IMR-90 (cell line): ENCODE results near the gene GRK2.

Experiments used
- FOS ChIP-seq: fragments of 150-350 bp; IDR thresholded peaks from 2 replicates; pipeline ENCODE4 v1.6.1; 2016; ENCODE audit warnings: low read depth, low read length
- NFE2L2 ChIP-seq: fragments of 150-350 bp; IDR thresholded peaks from 2 replicates; pipeline ENCODE4 v1.6.1; 2016; ENCODE audit warnings: low read depth, mild to moderate bottlenecking, low read length
- POLR2A ChIP-seq: IDR thresholded peaks from 2 replicates; pipeline ENCODE4 v1.6.1; 2012; ENCODE audit warnings: mild to moderate bottlenecking, low read depth, low read length
- RAD21 ChIP-seq: IDR thresholded peaks from 2 replicates; pipeline ENCODE4 v1.6.1; 2012; ENCODE audit warnings: low read length, improper control_type of control experiment
- RFX5 ChIP-seq: IDR thresholded peaks from 2 replicates; pipeline ENCODE4 v1.8.0; 2012; ENCODE audit warnings: low read depth, mild to moderate bottlenecking, low read length, moderate library complexity
- SMC3 ChIP-seq: fragments of 150-350 bp; IDR thresholded peaks from 2 replicates; pipeline ENCODE4 v1.6.1; 2016; ENCODE audit warnings: low read depth, mild to moderate bottlenecking, antibody characterized with exemption, low read length, moderate library complexity
- TF ChIP-seq, protein P1 (sequence below): conservative IDR thresholded peaks from 2 replicates; pipeline ENCODE4 v1.5.1; 2012; ENCODE audit warnings: mild to moderate bottlenecking, low read depth, low read length, improper control_type of control experiment

DNA sequence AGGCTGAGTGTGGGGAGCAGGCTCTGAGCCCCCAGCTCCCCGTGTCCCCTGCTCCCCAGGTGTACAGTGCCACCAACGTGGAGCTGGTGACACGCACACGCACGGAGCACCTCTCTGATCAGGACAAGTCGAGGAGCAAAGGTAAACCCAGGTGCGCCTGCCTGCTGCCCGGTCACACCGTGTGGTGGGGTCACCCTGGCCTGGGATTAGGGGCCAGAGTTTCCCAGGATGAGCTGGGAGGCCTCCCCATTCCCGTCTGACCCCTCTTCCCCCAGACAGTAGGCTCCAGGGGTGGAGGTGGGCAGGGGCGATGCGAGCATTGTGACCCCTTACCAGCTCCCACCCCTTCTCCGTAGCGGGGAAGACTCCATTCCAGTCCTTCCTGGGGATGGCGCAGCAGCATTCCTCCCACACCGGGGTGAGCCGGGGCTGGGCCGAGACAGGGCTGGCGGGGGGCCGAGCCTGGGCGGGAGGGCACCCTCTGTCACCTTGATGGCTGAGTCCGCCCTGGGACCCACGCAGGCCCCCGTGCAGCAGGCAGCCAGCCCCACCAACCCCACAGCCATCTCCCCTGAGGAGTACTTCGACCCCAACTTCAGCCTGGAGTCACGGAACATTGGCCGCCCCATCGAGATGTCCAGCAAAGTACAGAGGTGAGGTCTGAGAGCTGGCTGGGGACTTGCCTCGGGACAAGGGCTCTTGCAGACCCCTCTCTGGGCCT is 33.4 kb downstream of the GRK2 start:
- TF ChIP-seq, protein P1, sequence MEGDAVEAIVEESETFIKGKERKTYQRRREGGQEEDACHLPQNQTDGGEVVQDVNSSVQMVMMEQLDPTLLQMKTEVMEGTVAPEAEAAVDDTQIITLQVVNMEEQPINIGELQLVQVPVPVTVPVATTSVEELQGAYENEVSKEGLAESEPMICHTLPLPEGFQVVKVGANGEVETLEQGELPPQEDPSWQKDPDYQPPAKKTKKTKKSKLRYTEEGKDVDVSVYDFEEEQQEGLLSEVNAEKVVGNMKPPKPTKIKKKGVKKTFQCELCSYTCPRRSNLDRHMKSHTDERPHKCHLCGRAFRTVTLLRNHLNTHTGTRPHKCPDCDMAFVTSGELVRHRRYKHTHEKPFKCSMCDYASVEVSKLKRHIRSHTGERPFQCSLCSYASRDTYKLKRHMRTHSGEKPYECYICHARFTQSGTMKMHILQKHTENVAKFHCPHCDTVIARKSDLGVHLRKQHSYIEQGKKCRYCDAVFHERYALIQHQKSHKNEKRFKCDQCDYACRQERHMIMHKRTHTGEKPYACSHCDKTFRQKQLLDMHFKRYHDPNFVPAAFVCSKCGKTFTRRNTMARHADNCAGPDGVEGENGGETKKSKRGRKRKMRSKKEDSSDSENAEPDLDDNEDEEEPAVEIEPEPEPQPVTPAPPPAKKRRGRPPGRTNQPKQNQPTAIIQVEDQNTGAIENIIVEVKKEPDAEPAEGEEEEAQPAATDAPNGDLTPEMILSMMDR, result no peak
- TF ChIP-seq NFE2L2, result no peak
- TF ChIP-seq RFX5, result no peak
- no peak for TF ChIP-seq RAD21
- TF ChIP-seq POLR2A, result no peak
- TF ChIP-seq FOS, result no peak
- no peak for TF ChIP-seq SMC3
